BE2C (cell line): Measurements from ENCODE around the gene CREG2.

Experiments
- DNase-seq: peaks from one replicate; pipeline ENCODE4 v3.0.0-alpha.2; 2020
- H3K27me3 ChIP-seq: fragments of 250-450 bp; sonication (Bioruptor Pico); 2 replicates; pipeline ENCODE4 v1.5.1; 2020; ENCODE audit warnings: mild to moderate bottlenecking
- H3K36me3 ChIP-seq: fragments of 250-450 bp; sonication (Bioruptor Pico); 2 replicates; pipeline ENCODE4 v1.5.1; 2020; ENCODE audit warnings: mild to moderate bottlenecking
- H3K4me1 ChIP-seq: fragments of 250-450 bp; sonication (Bioruptor Pico); 2 replicates; pipeline ENCODE4 v1.5.1; 2020
- H3K4me3 ChIP-seq: 2 replicates; pipeline ENCODE4 v1.5.1; 2011; ENCODE audit warnings: low read depth, low read length
- H3K9me3 ChIP-seq: fragments of 250-450 bp; sonication (Bioruptor Pico); 2 replicates; pipeline ENCODE4 v1.5.1; 2020
- TF ChIP-seq, protein P1 (sequence below): IDR thresholded peaks from 2 replicates; pipeline ENCODE4 v1.5.1; 2012; ENCODE audit warnings: mild to moderate bottlenecking, low read depth, low read length

Gene CREG2

DNA sequence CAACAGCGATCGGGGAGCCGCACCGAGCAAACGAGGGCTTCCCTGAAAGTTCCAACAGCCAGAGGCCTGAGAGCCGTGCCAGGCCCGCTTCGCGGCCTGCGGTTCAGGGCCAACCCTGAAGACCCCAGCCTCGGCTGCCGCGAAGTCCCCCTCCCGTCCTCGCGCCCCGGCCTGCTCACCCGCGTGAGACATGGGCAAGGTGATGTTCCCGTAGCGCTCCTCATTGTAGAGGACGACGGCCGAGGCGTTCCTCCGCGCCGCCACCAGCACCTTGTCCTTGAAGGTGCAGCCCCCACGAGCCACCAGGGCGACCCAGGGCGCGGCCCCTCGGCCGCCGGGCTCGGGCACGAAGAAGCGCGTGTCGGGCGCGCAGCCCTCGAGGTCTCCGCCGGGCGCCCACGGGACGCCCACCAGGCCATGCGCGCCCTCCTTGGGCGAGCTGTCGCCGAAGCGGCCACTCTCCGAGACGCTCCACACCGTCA lies 79.3 kb downstream of the CREG2 start:
- Histone ChIP-seq H3K36me3 (no peaks in the 10 kb centered on the region; the same call in 1 of the 2 replicates), H3K4me1 (no peaks in the 10 kb centered on the region; the same call in 1 of the 2 replicates), H3K27me3 (no peaks in the 10 kb centered on the region), H3K9me3 (no peaks in the 10 kb centered on the region), H3K4me3 (peak overlapping the region; percentile 77)
- peak; percentile 12 for DNase-seq
- TF ChIP-seq, protein P1, sequence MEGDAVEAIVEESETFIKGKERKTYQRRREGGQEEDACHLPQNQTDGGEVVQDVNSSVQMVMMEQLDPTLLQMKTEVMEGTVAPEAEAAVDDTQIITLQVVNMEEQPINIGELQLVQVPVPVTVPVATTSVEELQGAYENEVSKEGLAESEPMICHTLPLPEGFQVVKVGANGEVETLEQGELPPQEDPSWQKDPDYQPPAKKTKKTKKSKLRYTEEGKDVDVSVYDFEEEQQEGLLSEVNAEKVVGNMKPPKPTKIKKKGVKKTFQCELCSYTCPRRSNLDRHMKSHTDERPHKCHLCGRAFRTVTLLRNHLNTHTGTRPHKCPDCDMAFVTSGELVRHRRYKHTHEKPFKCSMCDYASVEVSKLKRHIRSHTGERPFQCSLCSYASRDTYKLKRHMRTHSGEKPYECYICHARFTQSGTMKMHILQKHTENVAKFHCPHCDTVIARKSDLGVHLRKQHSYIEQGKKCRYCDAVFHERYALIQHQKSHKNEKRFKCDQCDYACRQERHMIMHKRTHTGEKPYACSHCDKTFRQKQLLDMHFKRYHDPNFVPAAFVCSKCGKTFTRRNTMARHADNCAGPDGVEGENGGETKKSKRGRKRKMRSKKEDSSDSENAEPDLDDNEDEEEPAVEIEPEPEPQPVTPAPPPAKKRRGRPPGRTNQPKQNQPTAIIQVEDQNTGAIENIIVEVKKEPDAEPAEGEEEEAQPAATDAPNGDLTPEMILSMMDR, result no peak

GRCh38 chr2:101307503-101307902 lies 79.8 kb downstream of the CREG2 start:
- H3K4me1 ChIP-seq, result no peaks in the 10 kb centered on the region; the same call in 1 of the 2 replicates
- TF ChIP-seq, protein P1, result no peak
- H3K4me3 ChIP-seq, result peak overlapping the region; percentile 77
- no peak for DNase-seq
- no peaks in the 10 kb centered on the region for H3K27me3 ChIP-seq
- H3K9me3 ChIP-seq, result no peaks in the 10 kb centered on the region
- no peaks in the 10 kb centered on the region; the same call in 1 of the 2 replicates for H3K36me3 ChIP-seq

DNA sequence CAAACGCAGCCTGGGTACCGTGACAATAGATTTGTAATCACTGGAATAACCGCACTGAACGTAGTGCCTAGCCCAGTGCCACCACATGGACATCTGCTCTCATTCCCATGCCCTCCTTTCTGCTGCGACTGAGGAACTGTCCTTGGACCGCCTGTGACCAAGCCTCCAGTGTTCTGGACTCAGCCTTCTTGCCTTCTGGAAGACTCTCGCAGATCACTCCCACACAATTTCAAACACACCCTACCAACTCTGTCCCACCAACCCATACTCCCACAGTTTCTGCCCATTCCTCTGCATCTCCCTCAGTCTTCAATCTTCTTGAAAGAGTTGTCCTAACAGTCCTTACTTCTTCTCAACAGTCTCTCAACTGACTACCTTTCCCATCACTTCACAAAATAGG lies 80.9 kb downstream of the CREG2 start:
- TF ChIP-seq, protein P1, result no peak
- no peaks in the 10 kb centered on the region for H3K27me3 ChIP-seq
- peak overlapping the region; percentile 77 for H3K4me3 ChIP-seq
- DNase-seq, result no peak
- no peaks in the 10 kb centered on the region; the same call in 1 of the 2 replicates for H3K36me3 ChIP-seq
- no peaks in the 10 kb centered on the region for H3K9me3 ChIP-seq
- H3K4me1 ChIP-seq, result no peaks in the 10 kb centered on the region; the same call in 1 of the 2 replicates

DNA sequence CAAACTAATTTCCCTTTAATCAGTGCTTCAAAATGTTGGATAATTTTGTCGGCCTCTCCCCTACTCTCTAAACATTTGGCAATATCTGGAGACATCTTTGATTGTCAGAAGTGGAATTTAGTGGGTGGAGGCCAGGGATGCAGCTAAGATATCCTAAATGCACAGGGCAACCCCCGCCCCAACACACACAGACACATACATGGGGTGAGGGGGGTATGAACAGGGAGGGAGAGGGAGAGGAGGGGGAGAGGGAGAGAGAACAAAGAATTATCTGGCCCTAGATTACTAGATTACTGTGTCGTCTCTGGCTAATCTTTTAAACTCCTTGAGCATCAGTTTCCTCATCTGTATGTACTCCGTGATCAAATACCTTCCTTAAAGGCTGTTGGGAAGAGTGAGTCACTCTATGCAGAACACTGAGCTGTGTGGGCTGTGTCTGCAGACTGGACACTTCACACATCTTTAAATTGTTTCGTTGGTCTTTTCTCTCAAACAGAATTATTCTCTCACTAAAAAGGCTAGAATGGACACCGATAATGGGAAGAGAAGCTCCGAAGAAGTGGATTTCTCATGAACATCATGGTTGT lies 81.7 kb downstream of the CREG2 start:
- Histone ChIP-seq H3K9me3 (no peaks in the 10 kb centered on the region), H3K27me3 (no peaks in the 10 kb centered on the region), H3K4me3 (no peak overlapping the region), H3K4me1 (no peaks in the 10 kb centered on the region; the same call in 1 of the 2 replicates), H3K36me3 (no peaks in the 10 kb centered on the region; the same call in 1 of the 2 replicates)
- TF ChIP-seq, protein P1, result no peak
- DNase-seq, result no peak

- no peak for DNase-seq
- Histone ChIP-seq H3K27me3 (no peaks in the 10 kb centered on the region), H3K4me3 (no peak overlapping the region), H3K9me3 (no peaks in the 10 kb centered on the region), H3K36me3 (no peaks in the 10 kb centered on the region; the same call in 1 of the 2 replicates), H3K4me1 (no peaks in the 10 kb centered on the region; the same call in 1 of the 2 replicates)
- TF ChIP-seq, protein P1, result no peak
Observed at GRCh38 chr2:101305035-101305434, 82.3 kb downstream of the CREG2 start.

GRCh38 chr2:101303688-101304087 lies 83.6 kb downstream of the CREG2 start:
- Histone ChIP-seq H3K9me3 (no peaks in the 10 kb centered on the region), H3K4me3 (no peak overlapping the region), H3K27me3 (no peaks in the 10 kb centered on the region), H3K4me1 (no peaks in the 10 kb centered on the region; the same call in 1 of the 2 replicates), H3K36me3 (no peaks in the 10 kb centered on the region; the same call in 1 of the 2 replicates)
- no peak for DNase-seq
- TF ChIP-seq, protein P1, result no peak
